ENCODE measurements around the gene FARP2. TPM values are rescaled to one million over a fixed set of nuclear protein-coding genes. Genes with fewer than 3 reads are reported as not detected.

FARP2 gene
- total and polyA plus RNA-seq, 2 of the 13 experiments (the other 11 are each of a cell fraction or from before 2014, with no cell fraction given), result 28.0 to 45.4 TPM

DNA sequence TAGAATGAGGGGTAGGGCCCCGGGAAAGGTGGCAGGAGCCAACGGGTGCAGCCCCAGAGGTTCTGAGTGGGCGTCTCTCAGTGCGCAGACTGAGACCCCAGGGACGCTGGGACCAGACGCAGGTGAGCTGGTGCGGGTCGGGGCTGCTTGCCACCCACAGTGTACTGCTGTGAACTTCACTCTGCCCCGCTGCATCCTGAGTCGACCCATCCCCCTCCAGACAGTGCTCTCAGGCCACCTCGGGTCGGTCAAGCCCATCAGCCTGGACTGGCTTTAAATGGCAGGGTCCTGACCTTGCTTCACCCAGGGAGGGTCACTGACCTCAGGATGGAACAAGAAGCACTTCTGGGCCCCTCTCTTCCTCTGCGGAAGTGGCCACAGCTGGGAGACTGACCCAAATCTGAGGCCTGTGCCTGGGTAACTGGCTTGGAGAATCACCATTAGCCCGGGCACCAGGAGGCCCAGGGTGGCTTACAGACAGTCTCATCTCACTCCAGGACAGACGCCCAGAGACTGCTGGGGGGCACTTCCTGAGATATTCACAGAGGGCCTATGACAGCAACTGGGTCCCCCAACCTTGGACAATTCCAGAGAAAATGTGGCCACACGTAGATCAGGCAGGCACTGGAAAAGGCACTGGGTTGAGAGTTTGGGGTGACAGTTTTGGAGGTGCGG is 178.8 kb downstream of the FARP2 start (continued):
- TF ChIP-seq REL (CRISPR knock-in tag; conservative IDR thresholded peaks at IDR 0.05) (no peak), ZNF460 (CRISPR knock-in tag; IDR thresholded peaks at IDR 0.05; ENCODE audit: borderline replicate concordance) (no peak), ASH2L (IDR thresholded peaks at IDR 0.05; ENCODE audit: insufficient read length, low read depth, low read length) (no peak), MXD1 (CRISPR knock-in tag; IDR thresholded peaks at IDR 0.05) (no peak), ZMYM3 (CRISPR knock-in tag; IDR thresholded peaks at IDR 0.05) (peak; percentile 16; the same call in 1 of the 2 replicates), ZFP91 (CRISPR knock-in tag; IDR thresholded peaks at IDR 0.05; ENCODE audit: borderline replicate concordance) (no peak), CBX5 (CRISPR knock-in tag; IDR thresholded peaks at IDR 0.05; ENCODE audit: borderline replicate concordance) (no peak), PCBP2 (optimal IDR thresholded peaks at IDR 0.05; ENCODE audit: low read depth, low read length, poor library complexity, severe bottlenecking) (no peak), ATF5 (CRISPR knock-in tag; IDR thresholded peaks at IDR 0.05; ENCODE audit: low read depth) (no peak), HNRNPH1 (optimal IDR thresholded peaks at IDR 0.05; ENCODE audit: low read depth, low read length) (no peak), PBX3 (CRISPR knock-in tag; IDR thresholded peaks at IDR 0.05; ENCODE audit: borderline replicate concordance) (no peak), MED1 (CRISPR knock-in tag; IDR thresholded peaks at IDR 0.05) (peak; percentile 66; the same call in 1 of the 2 replicates), ZNF180 (CRISPR knock-in tag; IDR thresholded peaks at IDR 0.05; ENCODE audit: borderline replicate concordance, low read depth) (no peak)
- TF ChIP-seq, protein P1, sequence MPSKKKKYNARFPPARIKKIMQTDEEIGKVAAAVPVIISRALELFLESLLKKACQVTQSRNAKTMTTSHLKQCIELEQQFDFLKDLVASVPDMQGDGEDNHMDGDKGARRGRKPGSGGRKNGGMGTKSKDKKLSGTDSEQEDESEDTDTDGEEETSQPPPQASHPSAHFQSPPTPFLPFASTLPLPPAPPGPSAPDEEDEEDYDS (CRISPR knock-in tag; IDR thresholded peaks at IDR 0.05), result no peak
- TF ChIP-seq, protein P2, sequence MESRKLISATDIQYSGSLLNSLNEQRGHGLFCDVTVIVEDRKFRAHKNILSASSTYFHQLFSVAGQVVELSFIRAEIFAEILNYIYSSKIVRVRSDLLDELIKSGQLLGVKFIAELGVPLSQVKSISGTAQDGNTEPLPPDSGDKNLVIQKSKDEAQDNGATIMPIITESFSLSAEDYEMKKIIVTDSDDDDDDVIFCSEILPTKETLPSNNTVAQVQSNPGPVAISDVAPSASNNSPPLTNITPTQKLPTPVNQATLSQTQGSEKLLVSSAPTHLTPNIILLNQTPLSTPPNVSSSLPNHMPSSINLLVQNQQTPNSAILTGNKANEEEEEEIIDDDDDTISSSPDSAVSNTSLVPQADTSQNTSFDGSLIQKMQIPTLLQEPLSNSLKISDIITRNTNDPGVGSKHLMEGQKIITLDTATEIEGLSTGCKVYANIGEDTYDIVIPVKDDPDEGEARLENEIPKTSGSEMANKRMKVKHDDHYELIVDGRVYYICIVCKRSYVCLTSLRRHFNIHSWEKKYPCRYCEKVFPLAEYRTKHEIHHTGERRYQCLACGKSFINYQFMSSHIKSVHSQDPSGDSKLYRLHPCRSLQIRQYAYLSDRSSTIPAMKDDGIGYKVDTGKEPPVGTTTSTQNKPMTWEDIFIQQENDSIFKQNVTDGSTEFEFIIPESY (CRISPR knock-in tag; IDR thresholded peaks at IDR 0.05), result no peak
- TF ChIP-seq, protein P3, sequence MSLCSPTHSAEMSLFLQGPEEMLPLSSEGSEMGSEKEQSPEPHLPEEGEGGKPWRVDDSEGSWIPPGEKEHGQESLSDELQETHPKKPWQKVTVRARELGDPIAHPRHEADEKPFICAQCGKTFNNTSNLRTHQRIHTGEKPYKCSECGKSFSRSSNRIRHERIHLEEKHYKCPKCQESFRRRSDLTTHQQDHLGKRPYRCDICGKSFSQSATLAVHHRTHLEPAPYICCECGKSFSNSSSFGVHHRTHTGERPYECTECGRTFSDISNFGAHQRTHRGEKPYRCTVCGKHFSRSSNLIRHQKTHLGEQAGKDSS (CRISPR knock-in tag; IDR thresholded peaks at IDR 0.05; ENCODE audit: borderline replicate concordance, low read depth), result peak; percentile 29; the same call in 1 of the 2 replicates
- TF ChIP-seq, protein P4, sequence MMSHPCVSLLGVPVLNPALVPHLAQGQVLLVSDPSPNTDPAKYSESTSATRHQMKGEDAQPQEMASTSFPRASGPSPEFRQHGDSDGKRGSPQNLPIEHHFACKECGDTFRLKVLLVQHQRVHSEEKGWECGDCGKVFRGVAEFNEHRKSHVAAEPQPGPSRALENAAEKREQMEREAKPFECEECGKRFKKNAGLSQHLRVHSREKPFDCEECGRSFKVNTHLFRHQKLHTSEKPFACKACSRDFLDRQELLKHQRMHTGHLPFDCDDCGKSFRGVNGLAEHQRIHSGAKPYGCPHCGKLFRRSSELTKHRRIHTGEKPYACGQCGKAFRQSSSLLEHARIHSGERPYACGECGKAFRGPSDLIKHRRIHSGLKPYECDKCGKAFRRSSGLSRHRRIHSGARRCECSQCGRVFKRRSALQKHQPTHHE (CRISPR knock-in tag; IDR thresholded peaks at IDR 0.05; ENCODE audit: borderline replicate concordance), result no peak

Measured in HepG2 (cell line).